ENCODE measurements around the gene ARMC3. TPM values are rescaled to one million over a fixed set of nuclear protein-coding genes. Genes with fewer than 3 reads are reported as not detected.

Gene ARMC3
- total RNA-seq, 1 donor from 2014 or later: 0.23 TPM

GRCh38 chr10:23055424-23056185 lies 127.8 kb downstream of the ARMC3 start:
- no peak for FAIRE-seq
- no peak overlapping the region for H3K4me2 ChIP-seq (ENCODE audit: low read length)
- no peak overlapping the region for H3K27ac Mint-ChIP-seq (ENCODE audit: unreplicated experiment)

GRCh38 chr10:23056186-23056579 lies 128.3 kb downstream of the ARMC3 start:
- no peak for TF ChIP-seq EZH2 (IDR thresholded peaks at IDR 0.05; ENCODE audit: insufficient read depth, low read length)
- TF ChIP-seq, protein P1, sequence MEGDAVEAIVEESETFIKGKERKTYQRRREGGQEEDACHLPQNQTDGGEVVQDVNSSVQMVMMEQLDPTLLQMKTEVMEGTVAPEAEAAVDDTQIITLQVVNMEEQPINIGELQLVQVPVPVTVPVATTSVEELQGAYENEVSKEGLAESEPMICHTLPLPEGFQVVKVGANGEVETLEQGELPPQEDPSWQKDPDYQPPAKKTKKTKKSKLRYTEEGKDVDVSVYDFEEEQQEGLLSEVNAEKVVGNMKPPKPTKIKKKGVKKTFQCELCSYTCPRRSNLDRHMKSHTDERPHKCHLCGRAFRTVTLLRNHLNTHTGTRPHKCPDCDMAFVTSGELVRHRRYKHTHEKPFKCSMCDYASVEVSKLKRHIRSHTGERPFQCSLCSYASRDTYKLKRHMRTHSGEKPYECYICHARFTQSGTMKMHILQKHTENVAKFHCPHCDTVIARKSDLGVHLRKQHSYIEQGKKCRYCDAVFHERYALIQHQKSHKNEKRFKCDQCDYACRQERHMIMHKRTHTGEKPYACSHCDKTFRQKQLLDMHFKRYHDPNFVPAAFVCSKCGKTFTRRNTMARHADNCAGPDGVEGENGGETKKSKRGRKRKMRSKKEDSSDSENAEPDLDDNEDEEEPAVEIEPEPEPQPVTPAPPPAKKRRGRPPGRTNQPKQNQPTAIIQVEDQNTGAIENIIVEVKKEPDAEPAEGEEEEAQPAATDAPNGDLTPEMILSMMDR (IDR thresholded peaks at IDR 0.05; ENCODE audit: insufficient read depth, low read depth, low read length): no peak
- Histone ChIP-seq H3K4me1 (ENCODE audit: insufficient read depth, low read length) (no peaks in the 10 kb centered on the region), H3K27me3 (ENCODE audit: insufficient read depth, low read length) (peaks cover 4% of the 10 kb centered on the region), H3K9ac (ENCODE audit: low read length) (no peak overlapping the region), H3K36me3 (ENCODE audit: insufficient read depth, low read length) (no peaks in the 10 kb centered on the region), H3K27ac (ENCODE audit: low read depth, low read length) (no peak overlapping the region), H4K20me1 (ENCODE audit: insufficient read depth, low read length) (no peaks in the 10 kb centered on the region), H3K4me2 (ENCODE audit: low read length) (no peak overlapping the region), H3K79me2 (ENCODE audit: insufficient read depth, low read length) (no peaks in the 10 kb centered on the region), H3K4me3 (ENCODE audit: insufficient read depth, low read depth, low read length) (no peak overlapping the region), H3K9me3 (ENCODE audit: insufficient read depth, low read depth, low read length) (no peaks in the 10 kb centered on the region), H2AFZ (ENCODE audit: low read depth, low read length) (no peak overlapping the region)
- Mint-ChIP-seq H3K36me3 (ENCODE audit: low read depth, unreplicated experiment) (no peaks in the 10 kb centered on the region), H3K27ac (ENCODE audit: unreplicated experiment) (no peak overlapping the region), H3K9me3 (ENCODE audit: unreplicated experiment) (peaks cover 2% of the 10 kb centered on the region), H3K4me1 (ENCODE audit: low read depth, unreplicated experiment) (peaks cover 10% of the 10 kb centered on the region), H3K27me3 (ENCODE audit: low read depth, unreplicated experiment) (peaks cover 6% of the 10 kb centered on the region), H3K4me3 (ENCODE audit: unreplicated experiment) (no peak overlapping the region)
- DNase-seq (ENCODE audit: low read depth): no peak
- FAIRE-seq: no peak

More at GRCh38 chr10:23055424-23056185, 127.8 kb downstream of the ARMC3 start:
- no peaks in the 10 kb centered on the region for H3K9me3 ChIP-seq (ENCODE audit: insufficient read depth, low read depth, low read length)
- no peak for DNase-seq (ENCODE audit: low read depth)
- Mint-ChIP-seq H3K4me1 (ENCODE audit: low read depth, unreplicated experiment) (peaks cover 10% of the 10 kb centered on the region), H3K9me3 (ENCODE audit: unreplicated experiment) (no peaks in the 10 kb centered on the region), H3K27me3 (ENCODE audit: low read depth, unreplicated experiment) (peaks cover under 1% of the 10 kb centered on the region), H3K4me3 (ENCODE audit: unreplicated experiment) (no peak overlapping the region), H3K36me3 (ENCODE audit: low read depth, unreplicated experiment) (no peaks in the 10 kb centered on the region)
- no peaks in the 10 kb centered on the region for H3K79me2 ChIP-seq (ENCODE audit: insufficient read depth, low read length)
- H4K20me1 ChIP-seq (ENCODE audit: insufficient read depth, low read length): no peaks in the 10 kb centered on the region
- TF ChIP-seq EZH2 (IDR thresholded peaks at IDR 0.05; ENCODE audit: insufficient read depth, low read length): no peak
- TF ChIP-seq, protein P1 (IDR thresholded peaks at IDR 0.05; ENCODE audit: insufficient read depth, low read depth, low read length): no peak
- peaks cover 4% of the 10 kb centered on the region for H3K27me3 ChIP-seq (ENCODE audit: insufficient read depth, low read length)
- no peak overlapping the region for H3K27ac ChIP-seq (ENCODE audit: low read depth, low read length)
- no peaks in the 10 kb centered on the region for H3K4me1 ChIP-seq (ENCODE audit: insufficient read depth, low read length)
- no peak overlapping the region for H3K4me3 ChIP-seq (ENCODE audit: insufficient read depth, low read depth, low read length)
- H3K9ac ChIP-seq (ENCODE audit: low read length): no peak overlapping the region
- H2AFZ ChIP-seq (ENCODE audit: low read depth, low read length): no peak overlapping the region
- H3K36me3 ChIP-seq (ENCODE audit: insufficient read depth, low read length): no peaks in the 10 kb centered on the region

DNA sequence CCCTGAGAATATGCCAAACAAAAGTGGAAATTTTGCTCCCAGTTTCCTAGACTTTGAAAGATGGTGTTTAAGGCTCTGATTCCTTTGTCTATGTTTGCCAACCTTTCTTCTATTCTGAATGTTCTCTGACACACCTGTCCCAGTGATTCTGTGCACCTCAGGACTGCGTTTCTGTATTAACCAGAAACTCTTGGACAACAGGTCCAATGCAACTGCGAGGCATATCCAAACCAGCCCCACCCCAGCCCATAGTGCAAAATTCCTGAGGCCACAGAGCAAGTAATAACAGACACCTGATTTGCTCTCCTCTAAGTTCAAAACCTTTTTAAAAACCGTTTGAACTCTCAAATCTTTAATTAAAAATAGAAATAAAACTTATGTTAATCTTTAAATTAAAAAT lies 130.5 kb downstream of the ARMC3 start:
- peaks cover 2% of the 10 kb centered on the region for H3K27me3 ChIP-seq (ENCODE audit: insufficient read depth, low read length)
- no peaks in the 10 kb centered on the region for H3K36me3 Mint-ChIP-seq (ENCODE audit: low read depth, unreplicated experiment)
- no peak for FAIRE-seq
- TF ChIP-seq, protein P1 (IDR thresholded peaks at IDR 0.05; ENCODE audit: insufficient read depth, low read depth, low read length): no peak
- no peak for TF ChIP-seq EZH2 (IDR thresholded peaks at IDR 0.05; ENCODE audit: insufficient read depth, low read length)
- H3K9ac ChIP-seq (ENCODE audit: low read length): no peak overlapping the region
- no peak overlapping the region for H3K4me3 Mint-ChIP-seq (ENCODE audit: unreplicated experiment)
- no peaks in the 10 kb centered on the region for H4K20me1 ChIP-seq (ENCODE audit: insufficient read depth, low read length)
- peaks cover 10% of the 10 kb centered on the region for H3K27me3 Mint-ChIP-seq (ENCODE audit: low read depth, unreplicated experiment)
- no peak overlapping the region for H3K4me2 ChIP-seq (ENCODE audit: low read length)
- H2AFZ ChIP-seq (ENCODE audit: low read depth, low read length): no peak overlapping the region
- no peak overlapping the region for H3K27ac Mint-ChIP-seq (ENCODE audit: unreplicated experiment)
- H3K79me2 ChIP-seq (ENCODE audit: insufficient read depth, low read length): no peaks in the 10 kb centered on the region
- H3K27ac ChIP-seq (ENCODE audit: low read depth, low read length): no peak overlapping the region
- no peak for DNase-seq (ENCODE audit: low read depth)
- H3K4me1 Mint-ChIP-seq (ENCODE audit: low read depth, unreplicated experiment): peaks cover 4% of the 10 kb centered on the region
- H3K4me3 ChIP-seq (ENCODE audit: insufficient read depth, low read depth, low read length): no peak overlapping the region
- H3K9me3 Mint-ChIP-seq (ENCODE audit: unreplicated experiment): peaks cover 6% of the 10 kb centered on the region
- no peaks in the 10 kb centered on the region for H3K36me3 ChIP-seq (ENCODE audit: insufficient read depth, low read length)
- no peaks in the 10 kb centered on the region for H3K4me1 ChIP-seq (ENCODE audit: insufficient read depth, low read length)
- H3K9me3 ChIP-seq (ENCODE audit: insufficient read depth, low read depth, low read length): no peaks in the 10 kb centered on the region

Measured in astrocyte (in vitro differentiated cells and primary cell).